Natural killer cell treated with Interleukin-12 subunit alpha and Interleukin-12 subunit beta and Interleukin-15 and Interleukin-18, amount 100 ng/mL, for 72 hours (primary cell): ENCODE data around the gene NBPF1. TPM values are rescaled to one million over a fixed set of nuclear protein-coding genes. Genes with fewer than 3 reads are reported as not detected.
"Not testable (repeated sequence)": the region's sequence is repeated elsewhere in the genome, so short reads cannot be mapped to it uniquely, and the experiment has no call there.

ENCODE experiments used
- ATAC-seq, 2 donors: fragments of 150-1000 bp; cut with Tn5 transposase in 1 of 2; sonication (Bioruptor Pico), chemical (Tn5 transposase) in 1 of 2; 2 replicates each; pipeline ENCODE4 v1.10.0; 2021
- DNase-seq: peaks from one replicate; pipeline ENCODE4 v3.0.0; 2022; ENCODE audit warnings: low spot score
- H3K27ac Mint-ChIP-seq, 2 donors: 1 replicate in 1 of 2; 2 replicates in 1 of 2; pipeline ENCODE4 v1.8.0; 2022; ENCODE audit warnings: mixed read lengths in 2 of 2, mild to moderate bottlenecking in 1 of 2, moderate library complexity in 1 of 2
- H3K27me3 Mint-ChIP-seq, 2 donors: 1 replicate in 1 of 2; 2 replicates in 1 of 2; pipeline ENCODE4 v1.8.0; 2022; ENCODE audit warnings: mixed read lengths in 2 of 2
- H3K36me3 Mint-ChIP-seq: one replicate; pipeline ENCODE4 v1.8.0; 2022; ENCODE audit warnings: mixed read lengths
- H3K4me1 Mint-ChIP-seq, 2 donors: 1 replicate in 1 of 2; 2 replicates in 1 of 2; pipeline ENCODE4 v1.8.0; 2022; ENCODE audit warnings: low read depth in 2 of 2, mixed read lengths in 2 of 2, mild to moderate bottlenecking in 1 of 2
- H3K4me3 Mint-ChIP-seq: one replicate; pipeline ENCODE4 v1.8.0; 2022; ENCODE audit warnings: mixed read lengths
- H3K9me3 Mint-ChIP-seq: 2 replicates; pipeline ENCODE4 v1.8.0; 2022; ENCODE audit warnings: mixed read lengths
- total RNA-seq, 2 donors: library from RNA; stranded (reverse); gene quantifications; one replicate each; pipeline ENCODE4 v1.2.3, GENCODE V29; 2022

NBPF1 gene
- total RNA-seq, 2 donors from 2014 or later, result 6.3 to 10.0 TPM

- not testable (repeated sequence) for H3K36me3 Mint-ChIP-seq, H3K27ac Mint-ChIP-seq, H3K9me3 Mint-ChIP-seq, ATAC-seq, H3K27me3 Mint-ChIP-seq, H3K4me3 Mint-ChIP-seq
- peak; percentile 51 for DNase-seq
- H3K4me1 Mint-ChIP-seq, result peaks cover 0 to 10% of the 10 kb centered on the region in 2 donors
Measured at GRCh38 chr1:16633540-16634282, 20.3 kb upstream of the NBPF1 start.

GRCh38 chr1:16632044-16632850 is 18.9 kb upstream of the NBPF1 start:
- not testable (repeated sequence) for H3K9me3 Mint-ChIP-seq, H3K36me3 Mint-ChIP-seq, ATAC-seq, H3K27ac Mint-ChIP-seq, H3K4me3 Mint-ChIP-seq, H3K27me3 Mint-ChIP-seq
- H3K4me1 Mint-ChIP-seq, result peaks cover 0 to 12% of the 10 kb centered on the region in 2 donors
- DNase-seq, result peak; percentile 62

GRCh38 chr1:16631248-16632043 is 18.1 kb upstream of the NBPF1 start:
- no peak overlapping the region for H3K27ac Mint-ChIP-seq
- no peaks in the 10 kb centered on the region for H3K9me3 Mint-ChIP-seq
- ATAC-seq, result peak in 1 of 2 donors; percentile 44
- H3K27me3 Mint-ChIP-seq, result no peaks in the 10 kb centered on the region
- DNase-seq, result peak; percentile 62
- H3K4me1 Mint-ChIP-seq, result peaks cover 0 to 12% of the 10 kb centered on the region in 2 donors
- no peak overlapping the region for H3K4me3 Mint-ChIP-seq
- peaks cover 5% of the 10 kb centered on the region for H3K36me3 Mint-ChIP-seq

GRCh38 chr1:16630661-16631247 is 17.4 kb upstream of the NBPF1 start:
- no peaks in the 10 kb centered on the region for H3K9me3 Mint-ChIP-seq
- H3K4me3 Mint-ChIP-seq, result no peak overlapping the region

GRCh38 chr1:16629916-16630530 is 16.7 kb upstream of the NBPF1 start:
- H3K9me3 Mint-ChIP-seq, H3K4me3 Mint-ChIP-seq, H3K27me3 Mint-ChIP-seq: not testable (repeated sequence)
- ATAC-seq (peak in 1 of 2 donors; percentile 1), DNase-seq (peak; percentile 61)
- Mint-ChIP-seq H3K27ac (peak overlapping the region in 1 of 2 donors; percentile 13), H3K36me3 (peaks cover 11% of the 10 kb centered on the region), H3K4me1 (peaks cover 0 to 15% of the 10 kb centered on the region in 2 donors)

More at GRCh38 chr1:16630661-16631247, 17.4 kb upstream of the NBPF1 start:
- ATAC-seq, result no peak
- Mint-ChIP-seq H3K27me3 (no peaks in the 10 kb centered on the region), H3K4me1 (peaks cover 0 to 15% of the 10 kb centered on the region in 2 donors), H3K36me3 (peaks cover 11% of the 10 kb centered on the region), H3K27ac (no peak overlapping the region)
- DNase-seq, result peak; percentile 72

- Mint-ChIP-seq H3K36me3 (peaks cover 6% of the 10 kb centered on the region), H3K4me1 (peaks cover 0 to 10% of the 10 kb centered on the region in 2 donors), H3K27me3 (no peaks in the 10 kb centered on the region), H3K9me3 (no peaks in the 10 kb centered on the region), H3K4me3 (no peak overlapping the region), H3K27ac (no peak overlapping the region)
- DNase-seq (peak; percentile 61), ATAC-seq (no peak)
Measured at GRCh38 chr1:16628361-16629111, 15.2 kb upstream of the NBPF1 start.

GRCh38 chr1:16626409-16626983 is 13.1 kb upstream of the NBPF1 start:
- H3K36me3 Mint-ChIP-seq, H3K27ac Mint-ChIP-seq, H3K9me3 Mint-ChIP-seq, H3K4me3 Mint-ChIP-seq, H3K27me3 Mint-ChIP-seq, ATAC-seq: not testable (repeated sequence)
- DNase-seq, result peak; percentile 59
- H3K4me1 Mint-ChIP-seq, result peaks cover 0 to 10% of the 10 kb centered on the region in 2 donors

- DNase-seq (peak; percentile 63), ATAC-seq (peak in 1 of 2 donors; percentile 1)
- Mint-ChIP-seq H3K9me3 (no peaks in the 10 kb centered on the region), H3K27me3 (no peaks in the 10 kb centered on the region), H3K27ac (no peak overlapping the region), H3K4me1 (peaks cover 0 to 10% of the 10 kb centered on the region in 2 donors), H3K4me3 (no peak overlapping the region), H3K36me3 (peaks cover 6% of the 10 kb centered on the region)
Measured at GRCh38 chr1:16625497-16626408, 12.4 kb upstream of the NBPF1 start.

GRCh38 chr1:16623812-16624719 is 10.7 kb upstream of the NBPF1 start:
- not testable (repeated sequence) for H3K27me3 Mint-ChIP-seq, H3K4me1 Mint-ChIP-seq, H3K9me3 Mint-ChIP-seq, H3K36me3 Mint-ChIP-seq, H3K4me3 Mint-ChIP-seq, H3K27ac Mint-ChIP-seq
- peak; percentile 3 to 17 for ATAC-seq
- peak; percentile 65 for DNase-seq

GRCh38 chr1:16623337-16623736 is 10.0 kb upstream of the NBPF1 start:
- not testable (repeated sequence) for H3K27me3 Mint-ChIP-seq, H3K4me3 Mint-ChIP-seq, H3K27ac Mint-ChIP-seq, ATAC-seq, H3K4me1 Mint-ChIP-seq, H3K9me3 Mint-ChIP-seq, H3K36me3 Mint-ChIP-seq
- DNase-seq, result peak; percentile 58
